Measurements from ENCODE around the gene SLC22A14. TPM values are rescaled to one million over a fixed set of nuclear protein-coding genes. Genes with fewer than 3 reads are reported as not detected.
"Not testable (repeated sequence)": the region's sequence is repeated elsewhere in the genome, so short reads cannot be mapped to it uniquely, and the experiment has no call there.

The SLC22A14 gene
- under 0.01 TPM for total RNA-seq

- Histone ChIP-seq H3K4me3 (ENCODE audit: low read length in 3 of 3) (no peak within 1 kb of the TSS), H3K4me1 (ENCODE audit: control insufficient read depth in 3 of 3, insufficient read depth in 3 of 3, low read length in 3 of 3) (no peaks in the 10 kb centered on the region), H3K36me3 (ENCODE audit: control insufficient read depth in 3 of 3, insufficient read depth in 3 of 3, low read length in 3 of 3) (peaks cover 0 to 3% (median 3%) of the 10 kb centered on the region in 3 donors), H3K27me3 (ENCODE audit: control insufficient read depth in 3 of 3, insufficient read depth in 3 of 3, low read length in 3 of 3) (no peaks in the 10 kb centered on the region), H3K9ac (ENCODE audit: low read depth in 1 of 3, low read length in 3 of 3) (no peak within 1 kb of the TSS), H3K27ac (ENCODE audit: low read depth, low read length) (no peak within 1 kb of the TSS), H3K9me3 (ENCODE audit: control insufficient read depth in 3 of 3, low read length in 3 of 3) (no peaks in the 10 kb centered on the region)
These were observed at the start of gene SLC22A14 for GRCh38 chr3:38281895-38282686. Gene SLC22A14, plus strand, starts transcription at chr3:38282294. Its CDS starts 23,733 bp downstream, at chr3:38306027.

DNA sequence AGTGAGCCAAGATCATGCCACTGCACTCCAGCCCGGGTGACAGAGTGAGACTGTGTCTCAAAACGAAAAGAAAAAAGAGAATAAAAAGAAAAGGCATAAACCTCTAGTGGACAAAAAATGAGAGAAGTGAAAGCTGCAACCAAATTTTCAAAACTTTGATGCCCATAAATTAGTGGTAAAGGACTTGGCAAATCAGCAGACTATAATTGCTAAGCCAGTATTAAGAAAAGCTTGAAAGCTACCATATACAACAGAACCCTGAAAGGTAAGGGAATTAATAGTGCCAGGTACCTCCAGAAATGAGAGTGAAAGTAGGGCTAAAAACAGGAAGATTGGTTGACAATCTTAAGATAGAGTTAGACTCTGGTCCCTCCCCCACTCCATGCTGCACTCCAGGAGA is 49.4 kb upstream of the SLC22A14 start:
- Histone ChIP-seq H3K9me3 (ENCODE audit: control insufficient read depth in 3 of 3, low read length in 3 of 3) (peaks cover 0 to 2% (median 0%) of the 10 kb centered on the region in 3 donors), H3K36me3 (ENCODE audit: control insufficient read depth in 3 of 3, insufficient read depth in 3 of 3, low read length in 3 of 3) (peaks cover 7 to 36% (median 22%) of the 10 kb centered on the region in 3 donors), H3K4me1 (ENCODE audit: control insufficient read depth in 3 of 3, insufficient read depth in 3 of 3, low read length in 3 of 3) (no peaks in the 10 kb centered on the region), H3K27me3 (ENCODE audit: control insufficient read depth in 3 of 3, insufficient read depth in 3 of 3, low read length in 3 of 3) (no peaks in the 10 kb centered on the region), H3K9ac (ENCODE audit: low read depth in 1 of 3, low read length in 3 of 3) (no peak overlapping the region), H3K27ac (ENCODE audit: low read depth, low read length) (no peak overlapping the region), H3K4me3 (ENCODE audit: low read length in 3 of 3) (no peak overlapping the region)

DNA sequence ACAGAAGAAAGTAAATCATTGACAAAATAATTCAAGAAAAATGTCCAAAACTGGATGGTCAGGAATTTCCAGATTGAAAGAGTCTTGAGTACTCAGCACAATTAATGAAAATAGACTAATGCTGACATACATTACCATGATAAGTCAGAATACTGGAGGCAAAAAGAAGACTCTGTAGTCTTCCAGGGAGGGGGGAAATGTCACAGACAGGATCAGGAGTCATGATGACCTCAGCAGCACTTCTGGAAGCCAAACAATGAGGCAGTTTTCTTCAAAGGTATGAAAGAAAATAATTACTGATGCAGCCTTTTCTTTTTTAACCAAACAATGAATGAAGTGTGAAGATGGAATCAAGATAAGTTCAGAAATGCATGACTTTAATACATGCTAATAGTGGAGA is 46.6 kb upstream of the SLC22A14 start:
- no peaks in the 10 kb centered on the region for H3K27me3 ChIP-seq (ENCODE audit: control insufficient read depth in 3 of 3, insufficient read depth in 3 of 3, low read length in 3 of 3)
- no peaks in the 10 kb centered on the region for H3K4me1 ChIP-seq (ENCODE audit: control insufficient read depth in 3 of 3, insufficient read depth in 3 of 3, low read length in 3 of 3)
- H3K9me3 ChIP-seq (ENCODE audit: control insufficient read depth in 3 of 3, low read length in 3 of 3) = peaks cover 0 to 3% (median 0%) of the 10 kb centered on the region in 3 donors
- H3K9ac ChIP-seq (ENCODE audit: low read depth in 1 of 3, low read length in 3 of 3) = no peak overlapping the region
- peaks cover 7 to 35% (median 33%) of the 10 kb centered on the region in 3 donors for H3K36me3 ChIP-seq (ENCODE audit: control insufficient read depth in 3 of 3, insufficient read depth in 3 of 3, low read length in 3 of 3)
- no peak overlapping the region for H3K4me3 ChIP-seq (ENCODE audit: low read length in 3 of 3)
- no peak overlapping the region for H3K27ac ChIP-seq (ENCODE audit: low read depth, low read length)

DNA sequence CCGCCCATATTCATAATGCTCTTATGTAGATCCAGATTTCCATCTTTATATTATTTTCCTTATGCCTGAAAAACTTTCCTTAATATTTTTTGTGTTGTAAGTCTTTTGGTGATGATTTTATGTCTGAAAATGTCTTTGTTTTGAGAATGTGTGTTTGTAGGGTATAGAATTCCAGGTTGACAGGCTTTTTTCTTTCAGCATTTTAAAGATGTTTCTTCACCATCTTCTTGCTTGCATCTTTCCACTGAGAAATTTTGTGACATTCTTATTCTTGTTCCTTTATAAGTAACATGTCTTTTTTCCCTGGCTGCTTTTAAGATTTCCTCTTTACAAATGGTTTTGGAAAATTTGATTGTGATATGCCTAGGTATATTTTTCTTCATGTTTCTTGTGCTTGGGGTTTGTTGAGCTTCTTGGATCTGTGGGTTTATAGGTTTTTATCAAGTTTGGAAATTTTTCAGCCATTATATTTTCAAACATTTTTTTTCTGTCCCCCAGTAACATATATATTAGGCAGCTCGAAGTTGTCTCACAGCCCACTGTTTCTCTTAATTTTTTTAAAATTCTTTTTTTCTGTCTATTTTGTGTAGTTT is 43.6 kb upstream of the SLC22A14 start:
- Histone ChIP-seq H3K9me3 (ENCODE audit: control insufficient read depth in 3 of 3, low read length in 3 of 3) (peaks cover 0 to 3% (median 0%) of the 10 kb centered on the region in 3 donors), H3K4me1 (ENCODE audit: control insufficient read depth in 3 of 3, insufficient read depth in 3 of 3, low read length in 3 of 3) (no peaks in the 10 kb centered on the region), H3K4me3 (ENCODE audit: low read length in 3 of 3) (no peak overlapping the region), H3K9ac (ENCODE audit: low read depth in 1 of 3, low read length in 3 of 3) (no peak overlapping the region), H3K27ac (ENCODE audit: low read depth, low read length) (no peak overlapping the region), H3K27me3 (ENCODE audit: control insufficient read depth in 3 of 3, insufficient read depth in 3 of 3, low read length in 3 of 3) (no peaks in the 10 kb centered on the region), H3K36me3 (ENCODE audit: control insufficient read depth in 3 of 3, insufficient read depth in 3 of 3, low read length in 3 of 3) (peaks cover 5 to 33% (median 30%) of the 10 kb centered on the region in 3 donors)

DNA sequence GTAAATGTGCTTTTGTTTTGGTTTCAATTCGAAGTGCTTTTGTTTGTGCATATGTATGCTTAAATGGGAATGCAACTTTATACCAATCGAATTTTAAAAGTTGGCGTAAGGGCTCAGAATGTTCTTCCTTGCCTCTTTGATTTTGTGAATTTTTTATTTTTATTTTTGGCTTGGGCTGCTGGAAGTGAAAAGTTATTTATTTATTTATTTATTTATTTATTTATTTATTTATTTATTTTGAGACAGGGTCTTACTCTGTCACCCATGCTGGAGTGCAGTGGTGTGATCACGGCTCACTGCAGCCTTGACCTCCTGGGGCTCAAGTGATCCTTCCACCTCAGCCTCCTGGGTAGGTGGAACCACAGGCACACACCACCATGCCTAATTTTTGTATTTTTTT is 39.3 kb upstream of the SLC22A14 start:
- H3K9ac ChIP-seq (ENCODE audit: low read depth in 1 of 3, low read length in 3 of 3); H3K27ac ChIP-seq (ENCODE audit: low read depth, low read length); H3K9me3 ChIP-seq (ENCODE audit: control insufficient read depth in 3 of 3, low read length in 3 of 3); H3K27me3 ChIP-seq (ENCODE audit: control insufficient read depth in 3 of 3, insufficient read depth in 3 of 3, low read length in 3 of 3); H3K4me3 ChIP-seq (ENCODE audit: low read length in 3 of 3); H3K4me1 ChIP-seq (ENCODE audit: control insufficient read depth in 3 of 3, insufficient read depth in 3 of 3, low read length in 3 of 3): not testable (repeated sequence)
- H3K36me3 ChIP-seq (ENCODE audit: control insufficient read depth in 3 of 3, insufficient read depth in 3 of 3, low read length in 3 of 3) = peaks cover 2 to 22% (median 8%) of the 10 kb centered on the region in 3 donors

DNA sequence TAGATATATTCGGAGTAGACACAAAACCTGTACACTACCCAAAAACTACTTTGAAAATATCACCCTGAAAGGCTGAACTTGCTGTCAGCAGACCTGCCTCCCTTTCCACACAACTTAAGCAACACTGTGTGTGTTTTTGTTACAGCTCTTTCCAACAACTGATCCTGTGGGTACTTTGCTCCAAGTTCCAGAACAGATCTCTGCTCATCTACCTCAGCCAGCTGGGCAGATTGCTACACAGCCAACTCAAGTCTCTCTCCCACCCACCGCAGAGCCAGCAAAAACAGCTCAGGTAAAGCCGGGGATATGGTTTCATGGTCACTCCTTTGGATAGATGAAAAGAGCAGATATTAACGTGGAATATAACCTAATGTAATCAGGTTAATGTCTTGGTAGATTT is 36.2 kb upstream of the SLC22A14 start:
- Histone ChIP-seq H3K4me3 (ENCODE audit: low read length in 3 of 3) (no peak overlapping the region), H3K9me3 (ENCODE audit: control insufficient read depth in 3 of 3, low read length in 3 of 3) (no peaks in the 10 kb centered on the region), H3K36me3 (ENCODE audit: control insufficient read depth in 3 of 3, insufficient read depth in 3 of 3, low read length in 3 of 3) (peaks cover 0 to 14% (median 9%) of the 10 kb centered on the region in 3 donors), H3K9ac (ENCODE audit: low read depth in 1 of 3, low read length in 3 of 3) (no peak overlapping the region), H3K4me1 (ENCODE audit: control insufficient read depth in 3 of 3, insufficient read depth in 3 of 3, low read length in 3 of 3) (peaks cover 0 to 5% (median 4%) of the 10 kb centered on the region in 3 donors), H3K27ac (ENCODE audit: low read depth, low read length) (no peak overlapping the region), H3K27me3 (ENCODE audit: control insufficient read depth in 3 of 3, insufficient read depth in 3 of 3, low read length in 3 of 3) (no peaks in the 10 kb centered on the region)

GRCh38 chr3:38247366-38248035 is 34.6 kb upstream of the SLC22A14 start:
- H3K9me3 ChIP-seq (ENCODE audit: control insufficient read depth in 3 of 3, low read length in 3 of 3) = no peaks in the 10 kb centered on the region
- peaks cover 0 to 5% (median 4%) of the 10 kb centered on the region in 3 donors for H3K4me1 ChIP-seq (ENCODE audit: control insufficient read depth in 3 of 3, insufficient read depth in 3 of 3, low read length in 3 of 3)
- H3K27me3 ChIP-seq (ENCODE audit: control insufficient read depth in 3 of 3, insufficient read depth in 3 of 3, low read length in 3 of 3) = no peaks in the 10 kb centered on the region
- no peak overlapping the region for H3K9ac ChIP-seq (ENCODE audit: low read depth in 1 of 3, low read length in 3 of 3)
- H3K36me3 ChIP-seq (ENCODE audit: control insufficient read depth in 3 of 3, insufficient read depth in 3 of 3, low read length in 3 of 3) = peaks cover 8 to 28% (median 24%) of the 10 kb centered on the region in 3 donors
- H3K27ac ChIP-seq (ENCODE audit: low read depth, low read length) = no peak overlapping the region
- H3K4me3 ChIP-seq (ENCODE audit: low read length in 3 of 3) = no peak overlapping the region

GRCh38 chr3:38250198-38250597 is 31.9 kb upstream of the SLC22A14 start:
- Histone ChIP-seq H3K9ac (ENCODE audit: low read depth in 1 of 3, low read length in 3 of 3) (no peak overlapping the region), H3K4me3 (ENCODE audit: low read length in 3 of 3) (no peak overlapping the region), H3K27ac (ENCODE audit: low read depth, low read length) (no peak overlapping the region), H3K4me1 (ENCODE audit: control insufficient read depth in 3 of 3, insufficient read depth in 3 of 3, low read length in 3 of 3) (peaks cover 0 to 7% (median 4%) of the 10 kb centered on the region in 3 donors), H3K36me3 (ENCODE audit: control insufficient read depth in 3 of 3, insufficient read depth in 3 of 3, low read length in 3 of 3) (peaks cover 21 to 51% (median 44%) of the 10 kb centered on the region in 3 donors), H3K27me3 (ENCODE audit: control insufficient read depth in 3 of 3, insufficient read depth in 3 of 3, low read length in 3 of 3) (no peaks in the 10 kb centered on the region), H3K9me3 (ENCODE audit: control insufficient read depth in 3 of 3, low read length in 3 of 3) (no peaks in the 10 kb centered on the region)

DNA sequence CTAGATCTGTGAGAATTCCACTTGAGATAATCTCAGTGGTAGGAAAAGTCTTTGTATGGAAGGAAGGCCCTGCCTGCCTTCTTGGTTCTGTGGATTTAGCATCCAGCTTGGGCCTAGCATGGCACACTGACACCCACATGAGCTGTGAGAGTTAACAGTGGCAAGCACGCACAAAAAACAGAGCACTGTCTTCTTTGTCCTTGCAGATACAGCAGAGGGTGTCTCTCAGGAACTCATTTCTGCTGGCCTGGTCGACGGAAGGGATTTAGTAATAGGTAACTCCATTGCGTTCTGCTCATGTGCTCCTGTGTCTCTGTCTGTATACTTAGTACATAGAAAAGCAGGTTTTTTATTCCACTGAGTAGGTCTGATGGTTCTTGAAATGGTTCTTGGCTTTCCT is 30.9 kb upstream of the SLC22A14 start:
- Histone ChIP-seq H3K9ac (ENCODE audit: low read depth in 1 of 3, low read length in 3 of 3) (no peak overlapping the region), H3K9me3 (ENCODE audit: control insufficient read depth in 3 of 3, low read length in 3 of 3) (no peaks in the 10 kb centered on the region), H3K27ac (ENCODE audit: low read depth, low read length) (no peak overlapping the region), H3K4me3 (ENCODE audit: low read length in 3 of 3) (no peak overlapping the region), H3K27me3 (ENCODE audit: control insufficient read depth in 3 of 3, insufficient read depth in 3 of 3, low read length in 3 of 3) (no peaks in the 10 kb centered on the region), H3K4me1 (ENCODE audit: control insufficient read depth in 3 of 3, insufficient read depth in 3 of 3, low read length in 3 of 3) (peaks cover 0 to 7% (median 4%) of the 10 kb centered on the region in 3 donors), H3K36me3 (ENCODE audit: control insufficient read depth in 3 of 3, insufficient read depth in 3 of 3, low read length in 3 of 3) (peaks cover 21 to 46% (median 44%) of the 10 kb centered on the region in 3 donors)

GRCh38 chr3:38253704-38254103 is 28.4 kb upstream of the SLC22A14 start:
- Histone ChIP-seq H3K9me3 (ENCODE audit: control insufficient read depth in 3 of 3, low read length in 3 of 3) (no peaks in the 10 kb centered on the region), H3K36me3 (ENCODE audit: control insufficient read depth in 3 of 3, insufficient read depth in 3 of 3, low read length in 3 of 3) (peaks cover 21 to 43% (median 40%) of the 10 kb centered on the region in 3 donors), H3K4me1 (ENCODE audit: control insufficient read depth in 3 of 3, insufficient read depth in 3 of 3, low read length in 3 of 3) (peaks cover 0 to 2% (median 0%) of the 10 kb centered on the region in 3 donors), H3K9ac (ENCODE audit: low read depth in 1 of 3, low read length in 3 of 3) (no peak overlapping the region), H3K27me3 (ENCODE audit: control insufficient read depth in 3 of 3, insufficient read depth in 3 of 3, low read length in 3 of 3) (no peaks in the 10 kb centered on the region), H3K27ac (ENCODE audit: low read depth, low read length) (no peak overlapping the region), H3K4me3 (ENCODE audit: low read length in 3 of 3) (no peak overlapping the region)
